Panc1 (cell line): ENCODE measurements around the gene RPA3. TPM values are rescaled to one million over a fixed set of nuclear protein-coding genes. Genes with fewer than 3 reads are reported as not detected.

Source experiments
- ATAC-seq: fragments of 200-7000 bp; cut with Tn5 transposase; 2 replicates; pipeline ENCODE4 v1.9.1; 2020; ENCODE audit warnings: mild to moderate bottlenecking, moderate library complexity
- BruUV-seq: library from RNA; stranded (reverse); fragments of 400-500 nt; replicated peaks from 2 replicates; lab custom pipeline; 2021; lab: Mats Ljungman, UMichigan
- CTCF ChIA-PET: fragments of 300-600 bp; sonication (Branson Sonifier 250); formaldehyde crosslinking; loops from one replicate; lab custom pipeline; 2022; ENCODE audit warnings: antibody characterized with exemption; lab: Charles Lee
- POLR2A ChIA-PET: fragments of 300-600 bp; sonication (Branson Sonifier 250); formaldehyde crosslinking; loops from one replicate; lab custom pipeline; 2022; ENCODE audit warnings: antibody characterized with exemption; lab: Charles Lee
- DNase-seq: peaks from one replicate; pipeline ENCODE4 v3.0.0-alpha.2; 2010; ENCODE audit warnings: low read depth, low spot score
- H3K27ac ChIP-seq: 2 replicates; pipeline ENCODE4 v1.5.1; 2011; ENCODE audit warnings: mild to moderate bottlenecking, low read length, inconsistent platforms
- H3K27me3 ChIP-seq: fragments of 200-500 bp; sonication (Bioruptor generic); 2 replicates; pipeline ENCODE4 v1.6.0; 2014; ENCODE audit warnings: low read length, inconsistent platforms; ENCODE audit not compliant: control insufficient read depth, insufficient read depth
- H3K36me3 ChIP-seq: fragments of 200-500 bp; sonication (Bioruptor generic); 2 replicates; pipeline ENCODE4 v1.5.1; 2014; ENCODE audit warnings: inconsistent platforms, mild to moderate bottlenecking, low read length, moderate library complexity; ENCODE audit not compliant: control insufficient read depth, insufficient read depth
- H3K4me1 ChIP-seq: 2 replicates; pipeline ENCODE4 v1.5.1; 2011; ENCODE audit warnings: inconsistent platforms, mild to moderate bottlenecking, low read length, moderate library complexity; ENCODE audit not compliant: control insufficient read depth, insufficient read depth
- H3K4me3 ChIP-seq, 2 experiments: 2 replicates each; pipeline ENCODE4 v1.5.1; 2011 to 2012; ENCODE audit warnings: low read depth in 2 of 2, low read length in 2 of 2, mild to moderate bottlenecking in 2 of 2, inconsistent platforms in 1 of 2, moderate library complexity in 1 of 2
- H3K9me3 ChIP-seq: fragments of 200-500 bp; sonication (Bioruptor generic); 2 replicates; pipeline ENCODE4 v1.5.1; 2014; ENCODE audit warnings: low read depth, mild to moderate bottlenecking, inconsistent platforms, low read length, moderate library complexity; ENCODE audit not compliant: control insufficient read depth, insufficient read depth
- POLR2AphosphoS5 ChIP-seq: IDR thresholded peaks from 2 replicates; pipeline ENCODE4 v1.6.1; 2012; ENCODE audit warnings: mild to moderate bottlenecking, low read depth, low read length, moderate library complexity
- SIN3A ChIP-seq: IDR thresholded peaks from 2 replicates; pipeline ENCODE4 v1.6.1; 2012; ENCODE audit warnings: low read depth, mild to moderate bottlenecking, low read length, moderate library complexity, borderline replicate concordance; ENCODE audit not compliant: insufficient read depth
- TCF7L2 ChIP-seq: IDR thresholded peaks from 2 replicates; pipeline ENCODE4 v1.6.1; 2011; ENCODE audit warnings: mild to moderate bottlenecking, low read depth, low read length, inconsistent platforms
- in situ Hi-C: cut with HindIII; loops from 2 replicates; pipeline ENCODE4 v1.10.0; 2016; ENCODE audit warnings: low sequenced_read_pairs, low pct_unique_long_range_greater_than_20kb
- intact Hi-C: fragments of 100-400 bp; cut with micrococcal nuclease; formaldehyde crosslinking; loops from one replicate; pipeline ENCODE4 v1.10.0; 2022; ENCODE audit not compliant: unreplicated experiment
- total RNA-seq: library from RNA; stranded (reverse); gene quantifications from one replicate; pipeline ENCODE4 v1.2.1, GENCODE V29; 2021; ENCODE audit not compliant: unreplicated experiment
- TF ChIP-seq, protein P1 (sequence below): fragments of 450-650 bp; IDR thresholded peaks from 2 replicates; pipeline ENCODE4 v1.5.1; 2017; ENCODE audit warnings: mild to moderate bottlenecking
- TF ChIP-seq, protein P2 (sequence below), 2 experiments: IDR thresholded peaks; 2 replicates each; pipeline ENCODE4 v1.6.1; 2011 to 2012; ENCODE audit warnings: low read depth in 2 of 2, control low read depth in 1 of 2, low read length in 1 of 2, mild to moderate bottlenecking in 1 of 2, moderate library complexity in 1 of 2; ENCODE audit not compliant: insufficient read depth in 1 of 2

RPA3 gene
- total RNA-seq, 1 experiment from 2014 or later, result 93.5 TPM

- H3K27me3 ChIP-seq, result no peaks in the 10 kb centered on the region
- TF ChIP-seq POLR2AphosphoS5 (no peak), TCF7L2 (no peak), SIN3A (no peak)
- TF ChIP-seq, protein P1, sequence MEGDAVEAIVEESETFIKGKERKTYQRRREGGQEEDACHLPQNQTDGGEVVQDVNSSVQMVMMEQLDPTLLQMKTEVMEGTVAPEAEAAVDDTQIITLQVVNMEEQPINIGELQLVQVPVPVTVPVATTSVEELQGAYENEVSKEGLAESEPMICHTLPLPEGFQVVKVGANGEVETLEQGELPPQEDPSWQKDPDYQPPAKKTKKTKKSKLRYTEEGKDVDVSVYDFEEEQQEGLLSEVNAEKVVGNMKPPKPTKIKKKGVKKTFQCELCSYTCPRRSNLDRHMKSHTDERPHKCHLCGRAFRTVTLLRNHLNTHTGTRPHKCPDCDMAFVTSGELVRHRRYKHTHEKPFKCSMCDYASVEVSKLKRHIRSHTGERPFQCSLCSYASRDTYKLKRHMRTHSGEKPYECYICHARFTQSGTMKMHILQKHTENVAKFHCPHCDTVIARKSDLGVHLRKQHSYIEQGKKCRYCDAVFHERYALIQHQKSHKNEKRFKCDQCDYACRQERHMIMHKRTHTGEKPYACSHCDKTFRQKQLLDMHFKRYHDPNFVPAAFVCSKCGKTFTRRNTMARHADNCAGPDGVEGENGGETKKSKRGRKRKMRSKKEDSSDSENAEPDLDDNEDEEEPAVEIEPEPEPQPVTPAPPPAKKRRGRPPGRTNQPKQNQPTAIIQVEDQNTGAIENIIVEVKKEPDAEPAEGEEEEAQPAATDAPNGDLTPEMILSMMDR, result no peak
- TF ChIP-seq, protein P2, sequence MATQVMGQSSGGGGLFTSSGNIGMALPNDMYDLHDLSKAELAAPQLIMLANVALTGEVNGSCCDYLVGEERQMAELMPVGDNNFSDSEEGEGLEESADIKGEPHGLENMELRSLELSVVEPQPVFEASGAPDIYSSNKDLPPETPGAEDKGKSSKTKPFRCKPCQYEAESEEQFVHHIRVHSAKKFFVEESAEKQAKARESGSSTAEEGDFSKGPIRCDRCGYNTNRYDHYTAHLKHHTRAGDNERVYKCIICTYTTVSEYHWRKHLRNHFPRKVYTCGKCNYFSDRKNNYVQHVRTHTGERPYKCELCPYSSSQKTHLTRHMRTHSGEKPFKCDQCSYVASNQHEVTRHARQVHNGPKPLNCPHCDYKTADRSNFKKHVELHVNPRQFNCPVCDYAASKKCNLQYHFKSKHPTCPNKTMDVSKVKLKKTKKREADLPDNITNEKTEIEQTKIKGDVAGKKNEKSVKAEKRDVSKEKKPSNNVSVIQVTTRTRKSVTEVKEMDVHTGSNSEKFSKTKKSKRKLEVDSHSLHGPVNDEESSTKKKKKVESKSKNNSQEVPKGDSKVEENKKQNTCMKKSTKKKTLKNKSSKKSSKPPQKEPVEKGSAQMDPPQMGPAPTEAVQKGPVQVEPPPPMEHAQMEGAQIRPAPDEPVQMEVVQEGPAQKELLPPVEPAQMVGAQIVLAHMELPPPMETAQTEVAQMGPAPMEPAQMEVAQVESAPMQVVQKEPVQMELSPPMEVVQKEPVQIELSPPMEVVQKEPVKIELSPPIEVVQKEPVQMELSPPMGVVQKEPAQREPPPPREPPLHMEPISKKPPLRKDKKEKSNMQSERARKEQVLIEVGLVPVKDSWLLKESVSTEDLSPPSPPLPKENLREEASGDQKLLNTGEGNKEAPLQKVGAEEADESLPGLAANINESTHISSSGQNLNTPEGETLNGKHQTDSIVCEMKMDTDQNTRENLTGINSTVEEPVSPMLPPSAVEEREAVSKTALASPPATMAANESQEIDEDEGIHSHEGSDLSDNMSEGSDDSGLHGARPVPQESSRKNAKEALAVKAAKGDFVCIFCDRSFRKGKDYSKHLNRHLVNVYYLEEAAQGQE (IDR thresholded peaks at IDR 0.05; ENCODE audit: insufficient read depth in 1 of 2, low read depth in 2 of 2, low read length in 1 of 2), result no peak
- no peak for DNase-seq
- H3K27ac ChIP-seq, result peak overlapping the region; percentile 57
- no peak for ATAC-seq
- POLR2A ChIA-PET, result no interaction called here
- CTCF ChIA-PET, result no interaction called here
- BruUV-seq, result no TSS peak
- H3K36me3 ChIP-seq, result no peaks in the 10 kb centered on the region
- no peak overlapping the region for H3K4me3 ChIP-seq
- peaks cover 11% of the 10 kb centered on the region; the same call in 1 of the 2 replicates for H3K4me1 ChIP-seq
- in situ Hi-C loops, result no loop called here
- intact Hi-C loops, result no loop called here
- H3K9me3 ChIP-seq, result no peaks in the 10 kb centered on the region
These were observed 33.1 kb upstream of the RPA3 start for GRCh38 chr7:7751243-7752092.

DNA sequence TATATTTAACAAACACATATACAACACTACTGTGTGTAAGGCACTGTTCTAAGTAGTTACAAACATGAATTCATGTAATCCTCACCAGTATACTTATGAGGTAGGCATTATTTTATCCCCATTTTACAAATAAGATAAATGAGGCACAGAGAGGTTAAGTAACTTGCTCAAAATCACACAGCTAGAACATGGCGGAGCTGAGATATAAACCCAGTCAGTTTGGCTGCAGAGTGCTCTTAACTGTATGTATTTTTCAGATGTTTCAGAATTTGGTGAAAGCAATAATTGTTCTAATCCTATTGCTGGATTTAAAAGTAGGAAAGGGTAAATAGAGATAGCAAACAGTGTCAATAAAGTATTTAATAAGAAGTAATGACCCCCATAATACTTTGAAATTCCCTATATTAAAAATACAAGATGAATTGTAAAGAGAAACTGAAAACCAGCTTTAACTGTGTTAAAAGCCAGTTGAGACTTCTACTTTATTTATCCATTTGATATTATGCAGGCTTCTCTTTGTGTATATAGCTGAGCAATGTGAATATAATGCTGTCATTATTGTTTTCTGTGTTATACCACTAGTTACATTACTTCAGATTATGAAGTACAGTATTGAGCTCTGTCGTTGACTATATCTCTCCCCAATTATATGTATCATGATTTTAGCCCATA, 32.3 kb upstream of the RPA3 start:
- Histone ChIP-seq H3K27ac (peak overlapping the region; percentile 57; the same call in 1 of the 2 replicates), H3K27me3 (no peaks in the 10 kb centered on the region), H3K36me3 (no peaks in the 10 kb centered on the region), H3K4me3 (no peak overlapping the region), H3K9me3 (no peaks in the 10 kb centered on the region), H3K4me1 (peaks cover 17% of the 10 kb centered on the region; the same call in 1 of the 2 replicates)
- DNase-seq (no peak), ATAC-seq (no peak; the same call in 1 of the 2 replicates)
- no TSS peak for BruUV-seq
- TF ChIP-seq TCF7L2 (no peak), SIN3A (no peak), POLR2AphosphoS5 (no peak)
- TF ChIP-seq, protein P2 (IDR thresholded peaks at IDR 0.05; ENCODE audit: insufficient read depth in 1 of 2, low read depth in 2 of 2, low read length in 1 of 2), result no peak
- TF ChIP-seq, protein P1, result no peak
- in situ Hi-C loops, result no loop called here
- intact Hi-C loops, result no loop called here
- ChIA-PET POLR2A (no interaction called here), CTCF (no interaction called here)
